Fibroblast of skin of back (primary cell): ENCODE measurements around the gene TNK2. TPM values are rescaled to one million over a fixed set of nuclear protein-coding genes. Genes with fewer than 3 reads are reported as not detected.
"Not testable (repeated sequence)": the region's sequence is repeated elsewhere in the genome, so short reads cannot be mapped to it uniquely, and the experiment has no call there.

Experiments used
- DNase-seq: peaks from one replicate; pipeline ENCODE4 v3.0.0-alpha.2; 2013
- polyA plus RNA-seq, 2 experiments: library from polyadenylated mRNA; unstranded; fragments of 120-200 nt; gene quantifications; one replicate each; pipeline ENCODE4 v1.2.1, GENCODE V29; 2013; ENCODE audit not compliant: insufficient read length in 2 of 2

The TNK2 gene
- 33.0 TPM for polyA plus RNA-seq (2013, experiment 1 of 2; ENCODE audit: insufficient read length)
- polyA plus RNA-seq (2013, experiment 2 of 2; ENCODE audit: insufficient read length): 25.8 TPM

DNA sequence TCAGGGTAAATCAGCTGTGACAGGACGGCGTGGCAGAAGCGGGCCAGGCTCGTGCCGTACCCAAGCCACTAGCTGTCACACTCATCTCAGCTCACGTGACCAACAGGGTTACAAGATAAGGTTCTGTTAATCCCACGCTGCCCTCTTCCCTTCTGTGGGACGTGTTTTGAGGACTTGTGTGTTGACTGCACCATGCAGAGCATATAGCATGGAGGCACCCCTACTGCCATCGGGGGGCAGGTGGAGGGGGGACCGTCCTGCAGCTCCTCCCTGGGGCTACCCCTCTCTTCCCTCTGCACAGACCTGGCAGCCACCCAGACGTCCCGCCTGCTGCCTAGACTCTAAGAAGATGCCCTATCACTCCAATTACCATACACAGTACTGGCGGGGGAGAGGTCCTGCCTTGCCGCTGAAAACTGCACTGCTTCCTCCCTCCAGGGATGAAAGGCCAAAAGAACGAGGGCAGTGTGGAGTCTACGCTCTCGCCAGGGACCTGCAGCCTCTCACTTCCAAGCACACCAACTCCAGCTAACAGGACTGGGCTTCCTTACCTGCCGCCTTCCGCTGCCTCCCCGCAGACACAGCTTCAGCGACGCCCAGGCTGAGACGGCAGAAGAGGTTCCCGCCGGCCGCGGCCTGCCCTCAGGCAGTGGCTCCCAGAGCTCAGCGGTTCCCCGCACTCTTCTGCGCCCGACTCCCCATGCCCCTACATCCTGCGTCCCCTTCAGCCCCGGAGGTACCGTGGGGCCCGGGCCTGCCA is at the start of gene TNK2:
TNK2 (minus strand) TSS at position 618 of the 760 bp plus-strand sequence. CDS start 19,963 bp downstream, outside the sequence.
- no peak for DNase-seq

DNA sequence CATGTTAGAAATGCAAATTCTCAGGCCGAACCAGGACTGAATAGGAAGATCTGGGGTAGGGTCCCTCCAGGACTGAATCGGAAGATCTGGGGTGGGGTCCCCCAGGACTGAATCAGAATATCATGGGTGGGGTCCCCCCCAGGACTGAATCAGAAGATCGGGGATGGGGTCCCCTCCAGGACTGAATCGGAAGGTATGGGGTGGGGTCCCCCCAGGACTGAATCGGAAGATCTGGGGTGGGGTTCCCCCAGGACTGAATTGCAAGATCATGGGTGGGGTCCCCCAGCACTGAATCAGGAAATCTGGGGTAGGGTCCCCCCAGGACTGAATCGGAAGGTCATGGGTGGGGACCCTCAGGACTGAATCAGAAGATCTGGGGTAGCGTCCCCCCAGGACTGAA is 48.2 kb upstream of the TNK2 start:
- DNase-seq: no peak

DNA sequence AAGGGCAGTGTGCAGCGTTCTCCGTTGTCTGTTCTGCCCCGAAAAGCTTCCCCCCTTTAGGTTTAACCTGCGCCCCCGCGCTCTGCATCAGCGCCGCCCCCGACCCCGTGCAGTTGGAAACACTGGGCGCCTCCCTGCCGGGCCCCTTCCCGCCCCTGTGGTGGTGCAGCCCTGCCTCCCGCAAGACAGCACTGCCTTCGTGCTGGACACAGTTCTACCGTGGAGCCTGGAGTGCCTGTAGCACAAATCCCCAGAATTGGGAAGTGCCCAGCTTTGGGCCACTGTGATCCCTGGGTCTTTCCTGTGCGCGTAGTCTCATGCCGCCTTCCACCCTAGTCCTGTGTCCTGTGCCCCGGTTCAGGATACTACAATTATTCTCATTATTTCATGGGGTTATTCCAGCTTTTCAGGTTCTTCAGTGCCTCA is 47.1 kb upstream of the TNK2 start:
- DNase-seq: not testable (repeated sequence)

DNA sequence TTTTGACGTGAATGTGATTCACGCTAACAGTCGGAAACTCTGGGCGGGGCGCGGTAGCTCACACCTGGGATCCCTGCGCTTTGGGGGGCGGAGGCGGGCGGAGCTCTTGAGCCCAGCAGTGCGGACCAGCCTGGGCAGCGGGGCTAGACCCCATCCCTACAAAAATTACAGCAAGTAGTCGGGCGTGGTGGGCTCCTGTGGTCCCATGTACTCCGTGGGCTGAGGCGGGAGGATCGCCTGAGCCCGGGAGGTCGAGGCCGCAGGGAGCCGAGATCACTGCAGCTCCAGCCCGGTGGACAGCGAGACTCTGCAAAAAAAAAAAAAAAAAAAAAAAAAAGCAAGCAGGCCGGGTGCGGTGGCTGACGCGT is 46.4 kb upstream of the TNK2 start:
- DNase-seq: not testable (repeated sequence)

DNA sequence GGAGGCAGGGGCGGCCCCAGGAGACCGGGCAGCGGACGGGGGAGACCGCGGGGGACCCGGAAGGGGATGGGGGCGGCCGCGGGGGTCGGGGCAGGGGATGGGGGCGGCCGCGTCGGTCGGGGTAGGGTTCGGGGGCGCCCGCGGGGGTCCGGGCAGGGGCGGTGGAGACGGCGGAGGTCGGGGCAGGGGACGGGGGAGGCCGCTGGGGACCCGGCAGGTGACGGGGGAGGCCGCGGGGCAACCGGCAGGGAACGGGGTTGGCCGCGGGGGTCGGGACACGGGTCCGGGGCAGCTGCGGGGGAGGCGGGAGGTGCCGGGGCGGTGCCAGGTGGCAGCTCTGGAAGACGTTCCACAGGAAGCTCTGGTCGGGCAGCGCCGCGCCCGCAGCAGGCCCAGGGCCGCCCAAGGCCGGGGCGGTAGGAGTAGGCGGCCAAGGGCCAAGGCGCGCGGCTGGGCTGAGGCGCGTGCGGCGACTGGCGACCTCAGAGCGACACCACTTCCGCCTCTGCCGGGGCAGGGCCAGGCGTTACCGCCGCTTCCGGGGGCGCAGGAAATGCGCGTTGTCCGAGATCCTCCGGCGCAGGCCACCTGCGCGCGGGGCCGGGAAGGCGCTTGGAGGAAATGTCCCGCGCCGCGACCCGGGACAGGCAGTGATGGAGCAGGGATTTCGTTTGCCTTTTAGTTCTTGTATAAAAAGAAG is 45.9 kb upstream of the TNK2 start:
- DNase-seq: peak; percentile 57

DNA sequence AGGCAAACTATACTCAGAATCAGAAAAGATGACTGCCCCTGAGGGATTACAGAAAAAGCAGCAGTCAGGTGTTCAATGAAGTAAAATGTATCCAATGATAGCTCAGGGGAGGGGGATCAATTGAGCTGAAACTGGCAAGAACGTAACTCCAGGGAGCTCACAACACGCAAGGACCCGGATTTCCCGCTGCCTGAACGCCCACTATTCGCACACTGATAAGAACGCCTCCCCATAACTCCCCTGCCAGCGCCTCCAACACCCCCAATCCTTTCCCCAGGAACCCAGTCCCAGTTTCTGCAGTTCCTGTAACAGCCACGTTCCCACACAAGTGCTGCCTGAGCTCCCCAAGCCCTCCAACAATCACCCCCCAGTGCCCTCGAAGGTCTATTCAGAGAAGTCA is 44.2 kb upstream of the TNK2 start:
- DNase-seq: not testable (repeated sequence)

DNA sequence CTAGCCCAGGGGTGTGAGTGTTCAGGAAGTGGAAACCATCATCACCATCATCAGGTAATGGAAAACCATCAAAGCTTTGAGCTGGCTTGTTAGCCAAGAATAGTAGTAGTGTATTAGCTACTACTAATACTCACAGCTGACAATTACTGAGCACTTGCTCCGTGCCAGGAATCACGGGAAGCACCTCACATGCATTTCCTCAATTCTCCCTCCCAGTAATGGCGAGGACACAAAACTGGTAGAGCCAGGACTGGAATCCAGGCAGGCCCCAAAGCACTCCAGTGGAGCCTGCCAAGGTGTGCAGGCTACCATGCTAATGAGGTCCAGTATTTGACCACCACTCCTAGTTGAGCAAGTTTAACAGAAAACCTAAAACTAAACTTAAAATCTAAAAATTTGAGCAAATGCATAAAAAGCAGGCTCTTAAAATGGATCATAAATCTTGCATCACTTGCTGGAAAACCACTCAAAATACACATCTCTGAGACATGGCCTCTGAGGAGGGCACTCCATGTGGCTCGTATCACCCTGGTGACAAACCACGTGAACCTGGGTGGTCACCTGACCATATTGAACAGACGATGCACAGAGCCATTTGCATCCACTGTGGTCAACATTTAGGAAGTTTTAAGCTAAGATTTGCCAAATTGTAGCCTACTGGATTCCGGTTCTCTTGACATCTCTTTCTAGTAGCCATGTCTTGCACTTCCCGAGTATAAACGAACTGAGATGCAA is 43.3 kb upstream of the TNK2 start:
- not testable (repeated sequence) for DNase-seq

DNA sequence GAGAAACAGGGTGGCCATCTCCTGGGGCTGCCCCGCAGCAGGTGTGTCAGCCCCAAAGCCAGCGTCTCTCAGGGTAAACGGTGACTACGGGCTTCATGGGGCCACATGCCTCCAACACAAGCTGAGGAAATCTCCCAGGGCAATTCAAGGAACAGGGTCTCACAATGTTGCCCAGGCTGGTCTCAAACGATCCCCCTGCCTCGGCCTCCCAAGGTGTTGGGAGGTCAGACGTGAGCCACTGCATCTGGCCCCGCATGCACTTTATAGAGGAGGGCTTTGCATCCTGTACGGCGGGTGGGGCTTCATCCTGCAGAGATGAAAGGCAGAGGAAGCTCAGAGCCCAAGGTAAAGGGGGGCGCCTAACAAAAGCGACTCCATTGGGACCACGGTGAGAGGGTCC is 42.4 kb upstream of the TNK2 start:
- not testable (repeated sequence) for DNase-seq

DNA sequence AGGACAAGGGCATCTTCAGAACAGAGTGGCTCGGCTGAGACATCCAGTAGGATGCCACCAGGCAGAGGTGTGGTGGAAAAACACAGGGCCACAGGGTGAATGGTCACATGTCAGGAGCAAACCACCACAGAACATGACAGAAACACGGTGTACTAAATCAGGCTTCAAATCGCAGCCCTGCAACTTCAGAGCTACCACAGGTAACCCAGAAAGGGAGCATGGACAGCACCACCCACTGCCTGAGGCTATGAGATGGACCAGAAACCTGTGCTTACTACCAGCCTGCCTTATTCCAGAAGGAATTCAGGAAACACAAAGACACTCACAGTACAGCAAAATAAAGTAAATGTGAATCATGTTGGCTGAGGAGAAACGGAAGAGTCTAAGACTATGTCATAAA is 41.8 kb upstream of the TNK2 start:
- not testable (repeated sequence) for DNase-seq

DNA sequence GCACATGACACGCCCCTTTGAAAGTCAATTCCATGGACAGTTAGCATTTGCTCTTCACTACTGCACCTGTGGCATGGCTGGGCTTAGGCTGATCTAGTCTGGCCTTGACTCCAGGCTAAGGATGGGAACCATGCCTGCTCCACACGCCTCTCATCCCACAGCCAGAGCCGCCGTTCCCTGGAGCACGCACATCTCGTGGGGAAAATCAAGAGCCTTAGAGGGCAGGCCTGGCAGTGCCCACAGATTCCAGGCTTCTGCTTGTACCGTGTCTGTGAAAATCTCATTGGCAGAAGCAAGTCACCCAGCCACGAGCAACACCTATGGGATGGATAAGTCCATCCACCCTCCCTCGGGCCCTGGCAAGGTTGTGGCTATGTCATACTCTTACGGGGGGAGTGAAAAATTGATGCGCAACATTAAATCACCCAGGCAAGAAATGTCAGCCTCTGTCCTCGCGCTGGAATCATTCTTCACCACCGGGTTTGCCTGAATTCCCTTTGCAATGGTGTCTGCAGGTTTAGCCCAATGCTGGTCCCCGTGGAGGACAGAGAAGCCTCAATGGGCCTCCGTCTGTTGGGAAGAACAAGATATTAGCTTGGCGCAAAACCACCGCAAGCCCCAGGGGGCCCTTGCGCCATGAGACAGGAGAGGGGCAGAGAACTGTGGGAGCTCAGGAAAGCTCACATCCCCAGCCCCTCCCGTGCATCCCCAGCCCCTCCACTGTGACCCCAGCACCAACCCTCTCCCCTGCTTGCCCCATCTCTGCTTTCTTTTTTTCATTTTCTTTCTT is 38.8 kb upstream of the TNK2 start:
- not testable (repeated sequence) for DNase-seq

DNA sequence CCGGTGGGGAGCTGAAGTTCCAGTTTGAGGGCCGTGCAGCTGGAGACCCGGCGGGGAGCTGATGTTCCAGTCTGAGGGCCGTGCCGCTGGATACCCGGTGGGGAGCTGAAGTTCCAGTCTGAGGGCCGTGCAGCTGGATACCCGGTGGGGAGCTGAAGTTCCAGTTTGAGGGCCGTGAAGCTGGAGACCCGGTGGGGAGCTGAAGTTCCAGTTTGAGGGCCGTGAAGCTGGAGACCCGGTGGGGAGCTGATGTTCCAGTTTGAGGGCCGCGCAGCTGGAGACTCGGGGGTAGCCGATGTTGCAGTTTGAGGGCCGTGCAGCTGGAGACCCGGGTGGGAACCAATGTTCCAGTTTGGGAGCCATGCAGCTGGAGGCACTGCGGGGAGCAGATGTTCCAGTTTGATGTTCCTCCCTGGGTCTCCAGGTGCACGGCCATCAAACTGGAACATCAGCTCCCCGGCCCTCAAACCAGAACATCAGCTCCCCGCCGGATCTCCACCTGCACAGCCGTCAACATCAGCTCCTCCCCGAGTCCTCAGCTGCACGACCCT is 33.0 kb upstream of the TNK2 start:
- not testable (repeated sequence) for DNase-seq

DNA sequence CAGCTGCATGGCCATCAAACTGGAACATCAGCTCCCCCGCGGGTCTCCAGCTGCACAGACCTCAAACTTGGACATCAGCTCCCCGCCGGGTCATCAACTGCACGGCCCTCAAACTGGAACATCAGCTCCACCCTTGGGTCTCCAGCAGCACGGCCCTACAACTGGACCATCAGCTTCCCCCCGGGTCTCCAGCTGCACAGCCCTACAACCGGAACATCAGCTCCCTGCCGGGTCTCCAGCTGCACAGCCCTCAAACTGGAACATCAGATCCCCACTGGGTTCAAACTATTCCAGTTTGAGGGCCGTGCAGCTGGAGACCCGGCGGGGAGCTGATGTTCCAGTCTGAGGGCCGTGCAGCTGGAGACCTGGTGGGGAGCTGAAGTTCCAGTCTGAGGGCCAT is 32.5 kb upstream of the TNK2 start:
- not testable (repeated sequence) for DNase-seq

DNA sequence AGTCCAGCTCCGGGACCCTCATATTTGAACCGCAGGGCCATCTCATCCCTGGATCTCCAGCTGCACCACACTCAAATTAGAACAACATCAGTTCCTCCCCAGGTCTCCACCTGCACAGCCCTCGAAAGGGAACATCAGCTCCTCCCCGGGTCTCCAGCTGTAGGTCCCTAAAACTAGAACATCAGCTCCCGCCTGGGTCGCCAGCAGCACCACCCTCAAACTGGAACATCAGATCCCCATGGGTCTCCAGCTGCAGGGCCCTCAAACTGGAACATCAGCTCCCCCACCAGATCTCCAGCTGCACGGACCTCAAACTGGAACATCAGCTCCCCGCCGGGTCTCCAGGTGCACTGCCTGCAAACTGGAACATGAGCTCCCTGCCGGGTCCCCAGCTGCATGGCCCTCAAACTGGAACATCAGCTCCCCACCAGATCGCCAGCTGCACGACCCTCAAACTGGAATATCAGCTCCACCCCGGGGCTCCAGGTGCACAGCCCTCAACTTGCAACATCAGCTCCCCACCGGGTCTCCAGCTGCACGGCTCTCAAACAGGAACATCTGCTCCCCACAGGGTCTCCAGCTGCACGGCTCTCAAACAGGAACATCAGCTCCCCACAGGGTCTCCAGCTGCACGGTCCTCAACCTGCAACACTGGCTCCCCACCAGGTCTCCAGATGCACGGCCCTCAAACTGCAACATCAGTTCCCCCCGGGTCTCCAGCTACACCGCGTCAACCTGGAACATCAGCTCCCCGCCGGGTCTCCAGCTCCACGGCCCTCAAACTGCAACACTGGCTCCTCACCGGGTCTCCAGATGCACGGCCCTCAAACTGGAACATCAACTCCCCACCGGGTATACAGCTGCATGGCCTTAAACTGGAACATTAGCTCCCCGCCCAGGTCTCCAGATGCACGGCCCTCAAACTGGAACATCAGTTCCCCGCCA is 31.4 kb upstream of the TNK2 start:
- not testable (repeated sequence) for DNase-seq

DNA sequence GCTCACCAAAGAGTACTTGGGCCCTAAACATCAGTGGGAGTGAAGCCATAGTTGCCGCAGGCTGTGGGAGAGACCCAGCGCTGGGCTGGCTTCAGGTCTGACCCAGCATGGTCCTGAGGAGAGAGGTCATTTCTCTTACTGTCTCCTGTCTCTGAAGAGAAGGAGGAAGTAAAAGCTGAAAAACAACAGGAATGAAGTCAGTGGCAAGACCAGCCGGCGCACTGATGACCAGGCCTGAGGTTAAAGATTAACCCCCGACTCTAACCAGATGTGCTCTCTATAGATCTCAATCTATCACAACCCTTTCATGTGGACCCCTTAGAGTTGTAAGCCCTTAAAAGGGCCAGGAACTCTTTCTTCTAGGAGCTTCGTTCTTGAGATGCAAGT is 24.7 kb upstream of the TNK2 start:
- not testable (repeated sequence) for DNase-seq

DNA sequence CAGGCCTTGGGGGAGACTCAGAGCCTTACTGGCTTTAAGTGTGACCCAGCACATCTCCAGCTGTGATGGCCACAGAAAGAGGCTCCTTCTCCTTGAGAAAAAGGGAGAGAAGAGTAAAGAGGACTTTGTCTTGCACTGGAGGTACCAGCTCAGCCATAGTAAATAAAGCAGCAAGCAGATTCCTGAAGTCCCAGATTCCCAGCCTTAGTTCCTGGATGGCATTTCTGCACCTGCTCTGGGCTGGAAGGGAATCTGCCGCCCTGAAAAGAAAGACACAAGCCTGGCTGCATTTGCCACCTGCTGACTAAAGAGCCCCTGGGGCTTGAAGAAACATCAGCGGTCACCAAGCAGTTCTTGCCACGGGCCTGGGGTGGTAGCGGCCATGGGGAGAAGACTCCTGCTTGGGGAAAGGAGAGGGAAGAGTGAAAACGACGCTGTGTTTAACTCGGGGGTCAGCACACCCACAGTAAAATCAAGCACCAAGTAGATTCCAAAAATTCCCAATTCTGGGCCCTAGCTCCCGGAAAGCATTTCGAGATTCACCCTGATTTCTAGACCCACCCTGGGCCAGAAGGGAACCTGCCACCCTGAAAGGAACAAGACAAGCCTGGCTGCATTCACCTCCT is 24.2 kb upstream of the TNK2 start:
- DNase-seq: no peak

DNA sequence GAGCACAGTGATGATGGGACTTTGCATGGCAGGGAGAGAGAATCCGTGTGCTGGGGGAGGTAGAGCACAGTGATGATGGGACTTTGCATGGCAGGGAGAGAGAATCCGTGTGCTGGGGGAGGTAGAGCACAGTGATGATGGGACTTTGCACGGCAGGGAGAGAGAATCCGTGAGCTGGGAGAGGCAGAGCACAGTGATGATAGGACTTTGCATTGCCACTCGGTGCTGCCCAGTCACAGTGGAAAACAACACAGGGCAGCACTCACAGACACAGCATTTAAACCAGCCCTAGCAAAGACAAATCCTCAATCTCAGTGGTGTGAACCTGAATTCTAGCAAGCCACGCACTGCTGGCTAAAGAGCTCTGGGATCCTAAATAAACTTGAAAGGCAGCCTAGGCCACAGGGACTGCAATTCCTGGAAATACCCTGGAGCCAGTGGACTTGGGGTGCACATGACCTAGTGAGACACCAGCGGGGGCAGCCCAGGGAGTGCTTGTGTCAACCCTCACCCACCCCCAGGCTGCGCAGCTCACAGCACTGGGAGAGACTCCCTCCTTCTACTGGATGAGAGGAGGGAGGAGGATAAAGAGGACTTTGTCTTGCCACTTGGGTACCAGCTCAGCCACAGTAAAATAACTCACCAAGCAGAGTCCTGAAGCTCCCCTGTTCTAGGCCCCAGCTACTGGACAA is 23.4 kb upstream of the TNK2 start:
- no peak for DNase-seq

DNA sequence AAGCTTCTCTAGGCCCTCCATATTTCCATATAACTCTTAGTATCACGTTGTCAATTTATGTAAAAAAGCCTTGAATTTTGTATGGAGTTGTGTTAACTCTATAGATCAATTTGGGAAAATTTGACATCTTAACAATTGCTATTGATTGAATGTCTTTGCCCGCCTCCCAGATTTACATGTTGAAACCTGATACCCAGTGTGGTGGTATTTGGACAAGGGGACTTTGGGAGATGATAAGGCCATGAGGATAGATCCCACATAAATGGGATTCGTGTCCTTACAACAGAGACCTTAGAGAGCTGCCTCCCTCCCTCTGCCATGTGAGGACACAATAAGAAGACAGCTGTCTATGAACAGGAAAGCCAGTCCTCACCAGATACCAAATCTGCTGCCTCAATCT is 21.1 kb upstream of the TNK2 start:
- DNase-seq: no peak

DNA sequence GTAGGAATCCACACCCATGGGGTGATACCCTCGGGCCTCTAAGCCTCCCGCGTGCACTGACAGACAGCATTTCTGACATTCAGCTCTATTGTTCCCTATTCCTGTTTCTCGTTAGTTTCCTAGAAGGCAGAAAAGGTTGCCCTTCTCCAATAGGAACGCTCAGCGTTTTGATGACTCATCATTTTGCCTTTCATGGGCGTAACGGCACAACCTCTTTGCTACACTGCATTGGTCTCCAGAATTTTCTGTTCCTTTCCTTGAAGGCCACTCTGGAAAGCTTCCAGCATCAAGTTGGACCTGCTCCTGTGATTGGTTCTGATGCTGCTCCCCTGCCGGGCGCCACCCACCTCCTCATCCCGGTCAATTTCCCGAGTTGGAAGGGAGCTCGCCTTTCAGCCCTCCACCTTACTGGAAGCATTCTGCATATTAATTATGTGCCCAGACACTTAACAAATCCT is 13.0 kb upstream of the TNK2 start:
- peak; percentile 26 for DNase-seq

DNA sequence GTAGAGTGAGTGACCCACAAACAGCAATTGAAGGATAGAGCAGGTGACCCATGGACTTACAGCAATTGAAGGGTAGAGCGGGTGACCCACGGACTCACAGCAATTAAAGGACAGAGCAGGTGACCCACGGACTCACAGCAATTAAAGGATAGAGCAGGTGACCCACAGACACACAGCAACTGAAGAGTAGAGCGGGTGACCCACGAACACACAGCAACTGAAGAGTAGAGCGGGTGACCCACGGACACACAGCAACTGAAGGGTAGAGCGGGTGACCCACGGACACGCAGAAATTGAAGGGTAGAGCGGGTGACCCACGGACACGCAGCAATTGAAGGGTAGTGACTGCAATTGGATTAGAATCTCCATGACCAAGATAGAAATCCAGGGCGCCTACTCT is 9.8 kb upstream of the TNK2 start:
- no peak for DNase-seq

DNA sequence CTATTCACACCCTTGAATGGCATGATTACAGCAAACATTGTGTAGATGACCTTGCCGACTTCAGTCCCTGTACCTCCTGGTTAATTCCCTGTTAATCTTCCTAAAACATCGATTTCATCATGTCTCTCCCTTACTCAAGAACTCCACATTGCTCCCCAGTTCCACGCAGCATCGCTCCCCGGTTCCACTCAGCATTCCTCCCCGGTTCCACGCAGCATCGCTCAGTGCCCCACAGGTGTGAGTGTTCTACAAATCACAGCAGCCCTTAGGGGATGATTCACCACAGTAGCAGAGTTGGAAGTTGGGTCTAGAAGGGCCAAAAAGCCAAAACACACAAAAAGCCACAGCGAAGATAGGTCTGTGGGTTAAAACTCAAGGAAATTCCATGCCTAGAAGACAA is 8.6 kb upstream of the TNK2 start:
- DNase-seq: no peak
